OCI-LY1 (cell line): ENCODE results near the gene TMEM247.

Source experiments
- H2AFZ ChIP-seq: fragments of 200-600 bp; sonication (generic), shearing (Covaris generic); 2 replicates; pipeline ENCODE4 v1.6.0; 2014; ENCODE audit warnings: antibody characterized with exemption, mild to moderate bottlenecking, low read length
- H3F3A ChIP-seq: fragments of 200-600 bp; sonication (generic), shearing (Covaris generic); 2 replicates; pipeline ENCODE4 v1.6.0; 2014; ENCODE audit warnings: mild to moderate bottlenecking, antibody characterized with exemption, low read length, moderate library complexity; ENCODE audit not compliant: insufficient read depth
- H3K27ac ChIP-seq: fragments of 200-600 bp; sonication (generic); 2 replicates; pipeline ENCODE4 v1.5.1; 2014; ENCODE audit warnings: low read length, mixed run types, mild to moderate bottlenecking, low read depth; ENCODE audit not compliant: poor library complexity, severe bottlenecking
- H3K27me3 ChIP-seq: fragments of 200-600 bp; sonication (generic); 2 replicates; pipeline ENCODE4 v1.6.0; 2014; ENCODE audit warnings: antibody characterized with exemption, mild to moderate bottlenecking, low read length, moderate library complexity; ENCODE audit not compliant: insufficient read depth
- H3K36me3 ChIP-seq: fragments of 200-600 bp; sonication (generic); 2 replicates; pipeline ENCODE4 v1.6.1; 2014; ENCODE audit warnings: mild to moderate bottlenecking, antibody characterized with exemption, low read length, moderate library complexity, mixed read lengths; ENCODE audit not compliant: insufficient read depth
- H3K4me1 ChIP-seq: fragments of 200-600 bp; sonication (generic); 2 replicates; pipeline ENCODE4 v1.5.1; 2014; ENCODE audit warnings: mild to moderate bottlenecking, low read length, moderate library complexity; ENCODE audit not compliant: insufficient read depth, severe bottlenecking
- H3K4me2 ChIP-seq: fragments of 200-600 bp; sonication (generic), shearing (Covaris generic); 2 replicates; pipeline ENCODE4 v1.6.1; 2014; ENCODE audit warnings: low read length
- H3K4me3 ChIP-seq: fragments of 200-600 bp; sonication (generic); 2 replicates; pipeline ENCODE4 v1.5.1; 2014; ENCODE audit warnings: low read length, low read depth, mild to moderate bottlenecking, mixed read lengths; ENCODE audit not compliant: poor library complexity, severe bottlenecking
- H3K79me2 ChIP-seq: fragments of 200-600 bp; shearing (Covaris generic); 2 replicates; pipeline ENCODE4 v1.6.1; 2016; ENCODE audit warnings: mixed run types, low read length, mixed read lengths; ENCODE audit not compliant: insufficient read depth
- H3K9ac ChIP-seq: fragments of 200-600 bp; sonication (generic), shearing (Covaris generic); 2 replicates; pipeline ENCODE4 v1.6.1; 2014; ENCODE audit warnings: mild to moderate bottlenecking, low read length, mixed read lengths
- H3K9me2 ChIP-seq: fragments of 200-600 bp; sonication (generic), shearing (Covaris generic); 2 replicates; pipeline ENCODE4 v1.6.1; 2014; ENCODE audit warnings: low read depth, mild to moderate bottlenecking, low read length, mixed read lengths
- H3K9me3 ChIP-seq: fragments of 200-600 bp; shearing (Covaris generic); 2 replicates; pipeline ENCODE4 v1.6.1; 2014; ENCODE audit warnings: low read length, mixed read lengths
- H4K20me1 ChIP-seq: fragments of 200-600 bp; sonication (generic), shearing (Covaris generic); 2 replicates; pipeline ENCODE4 v1.6.0; 2016; ENCODE audit warnings: mild to moderate bottlenecking, low read length; ENCODE audit not compliant: insufficient read depth
- CTCF ChIP-seq: fragments of 200-600 bp; sonication (generic), shearing (Covaris generic); IDR thresholded peaks from 2 replicates; pipeline ENCODE4 v1.5.1; 2017; ENCODE audit warnings: mild to moderate bottlenecking, antibody characterized with exemption, low read length, moderate library complexity, mixed read lengths
- EZH2 ChIP-seq: fragments of 200-600 bp; sonication (generic), shearing (Covaris generic); IDR thresholded peaks from 2 replicates; pipeline ENCODE4 v1.8.0; 2017; ENCODE audit warnings: borderline replicate concordance, mixed run types, mild to moderate bottlenecking, antibody characterized with exemption, low read length, moderate library complexity, mixed read lengths

TMEM247 gene

DNA sequence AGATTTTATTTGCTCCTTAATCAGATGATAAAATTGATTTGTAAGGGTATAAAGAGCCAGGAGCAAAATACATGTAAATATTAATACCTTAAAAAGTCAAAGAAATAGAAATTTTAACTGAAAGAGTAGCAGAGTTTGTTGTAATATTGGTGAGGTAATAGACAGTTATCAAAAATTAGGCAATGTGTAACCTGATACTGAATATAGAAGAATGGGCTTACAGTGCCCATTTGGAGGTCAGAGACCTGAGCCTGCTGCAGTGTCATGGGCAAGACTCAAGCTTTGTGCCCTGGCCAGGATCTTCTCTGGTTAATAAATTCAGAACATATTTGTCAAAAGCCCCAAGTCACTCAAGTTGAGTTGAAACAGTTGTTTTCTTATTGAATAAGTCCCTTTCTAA lies 29.7 kb upstream of the TMEM247 start:
- H3K4me2 ChIP-seq, result no peak overlapping the region
- H3K27me3 ChIP-seq, result no peaks in the 10 kb centered on the region
- H3K36me3 ChIP-seq, result no peaks in the 10 kb centered on the region
- no peaks in the 10 kb centered on the region for H3K4me1 ChIP-seq
- TF ChIP-seq EZH2 (no peak), CTCF (no peak)
- H3K9me3 ChIP-seq, result peaks cover 6% of the 10 kb centered on the region; the same call in 1 of the 2 replicates
- no peaks in the 10 kb centered on the region for H3K79me2 ChIP-seq
- H3K27ac ChIP-seq, result no peak overlapping the region
- H3K4me3 ChIP-seq, result no peak overlapping the region
- H3F3A ChIP-seq, result no peaks in the 10 kb centered on the region
- no peak overlapping the region for H3K9ac ChIP-seq
- no peaks in the 10 kb centered on the region for H4K20me1 ChIP-seq
- no peak overlapping the region for H2AFZ ChIP-seq
- H3K9me2 ChIP-seq, result no peaks in the 10 kb centered on the region

- Histone ChIP-seq H3K27ac (no peak overlapping the region), H3K9ac (no peak overlapping the region), H3K4me2 (no peak overlapping the region), H3K79me2 (no peaks in the 10 kb centered on the region), H4K20me1 (no peaks in the 10 kb centered on the region), H2AFZ (no peak overlapping the region), H3K9me2 (no peaks in the 10 kb centered on the region), H3K4me3 (no peak overlapping the region), H3F3A (no peaks in the 10 kb centered on the region), H3K36me3 (no peaks in the 10 kb centered on the region), H3K4me1 (no peaks in the 10 kb centered on the region), H3K9me3 (no peaks in the 10 kb centered on the region), H3K27me3 (no peaks in the 10 kb centered on the region)
- TF ChIP-seq EZH2 (no peak), CTCF (no peak)
These were observed 28.1 kb upstream of the TMEM247 start for GRCh38 chr2:46451131-46451711.

- TF ChIP-seq EZH2, result no peak
- no peak for TF ChIP-seq CTCF
- Histone ChIP-seq H4K20me1 (no peaks in the 10 kb centered on the region), H3K4me3 (no peak overlapping the region)
These were observed 22.6 kb upstream of the TMEM247 start for GRCh38 chr2:46456789-46457188.

More at GRCh38 chr2:46456789-46457188, 22.6 kb upstream of the TMEM247 start:
- H3K9me2 ChIP-seq, result no peaks in the 10 kb centered on the region
- peaks cover 4% of the 10 kb centered on the region for H3K4me1 ChIP-seq
- no peak overlapping the region for H3K4me2 ChIP-seq
- no peaks in the 10 kb centered on the region for H3K36me3 ChIP-seq
- H3K9me3 ChIP-seq, result no peaks in the 10 kb centered on the region
- H3K27ac ChIP-seq, result no peak overlapping the region
- H3K79me2 ChIP-seq, result no peaks in the 10 kb centered on the region
- H3F3A ChIP-seq, result no peaks in the 10 kb centered on the region
- H3K27me3 ChIP-seq, result peaks cover 3% of the 10 kb centered on the region; the same call in 1 of the 2 replicates
- no peak overlapping the region for H2AFZ ChIP-seq
- H3K9ac ChIP-seq, result no peak overlapping the region
